ENCODE results near the gene OXCT1.
"Not testable (repeated sequence)": the region's sequence is repeated elsewhere in the genome, so short reads cannot be mapped to it uniquely, and the experiment has no call there.

OXCT1 gene

GRCh38 chr5:41821051-41821450, 49.2 kb downstream of the OXCT1 start:
- DNase-seq, result no peak

DNA sequence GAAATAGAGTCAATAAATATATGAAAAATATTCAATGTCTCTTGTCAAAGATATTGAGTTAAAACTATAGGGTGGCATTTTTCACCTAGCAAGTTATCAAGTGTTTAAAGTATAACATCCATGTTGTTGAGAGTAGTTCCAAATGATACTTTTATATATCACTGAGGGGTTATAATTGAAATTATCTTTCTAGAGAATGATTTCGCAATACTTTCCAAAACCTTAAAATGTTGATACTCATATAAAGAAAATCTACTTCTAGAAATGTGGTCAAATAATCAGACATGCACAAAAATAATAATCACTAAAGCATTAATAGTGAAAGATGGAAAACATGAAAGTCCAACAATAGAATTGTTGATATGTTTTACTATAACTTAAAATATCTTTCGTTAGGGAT, 50.1 kb downstream of the OXCT1 start:
- no peak for DNase-seq

DNA sequence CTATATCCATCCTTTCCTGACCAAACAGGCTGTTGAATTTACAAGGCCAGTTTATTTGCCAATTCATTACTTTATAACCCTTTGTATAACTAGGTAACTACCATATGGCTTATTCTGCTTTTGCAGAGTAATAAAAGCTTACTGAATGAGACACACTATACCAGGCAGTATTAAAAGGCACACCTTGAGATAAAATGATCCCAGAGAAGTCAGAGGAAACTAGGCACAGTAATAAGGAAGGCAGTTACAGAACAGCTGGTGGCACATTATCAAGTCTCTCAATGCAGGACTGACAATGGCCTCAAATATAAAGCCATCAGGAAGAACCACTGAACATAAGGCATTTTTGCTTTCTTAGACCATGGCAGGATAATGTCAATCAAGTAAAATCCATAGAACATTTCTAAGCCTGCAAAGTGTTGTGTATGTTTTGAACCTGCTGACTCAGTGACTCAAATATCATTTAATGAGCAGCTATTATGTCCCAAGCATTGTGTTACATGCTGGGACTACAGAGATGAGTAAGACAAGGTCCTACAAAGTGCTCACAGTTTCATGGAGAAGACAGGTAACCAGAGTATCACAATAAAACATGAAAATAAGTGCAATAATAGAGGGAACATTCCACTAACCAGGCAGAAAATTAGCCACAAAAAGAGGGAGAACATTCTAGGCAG, 52.5 kb downstream of the OXCT1 start:
- no peak for DNase-seq

- DNase-seq, result no peak
Measured at GRCh38 chr5:41815663-41816229, 54.5 kb downstream of the OXCT1 start.

DNA sequence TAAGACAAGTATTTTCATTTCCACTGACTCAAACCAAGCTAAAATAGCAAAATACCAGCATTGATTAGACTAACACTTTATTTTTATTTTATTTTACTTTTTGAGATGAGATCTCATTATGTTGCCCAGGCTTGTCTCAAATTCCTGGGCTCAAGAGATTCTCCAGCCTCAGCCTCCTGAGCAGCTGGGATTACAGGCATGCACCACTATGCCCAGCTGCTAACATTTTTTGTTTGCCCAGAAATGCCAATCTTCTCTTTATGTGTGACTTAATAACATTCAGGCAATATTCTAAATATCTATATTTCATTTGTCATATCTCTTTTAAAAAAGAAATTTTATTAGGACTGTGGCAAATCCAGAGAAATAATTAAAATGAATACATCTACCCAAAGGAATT, 55.0 kb downstream of the OXCT1 start:
- no peak for DNase-seq

DNA sequence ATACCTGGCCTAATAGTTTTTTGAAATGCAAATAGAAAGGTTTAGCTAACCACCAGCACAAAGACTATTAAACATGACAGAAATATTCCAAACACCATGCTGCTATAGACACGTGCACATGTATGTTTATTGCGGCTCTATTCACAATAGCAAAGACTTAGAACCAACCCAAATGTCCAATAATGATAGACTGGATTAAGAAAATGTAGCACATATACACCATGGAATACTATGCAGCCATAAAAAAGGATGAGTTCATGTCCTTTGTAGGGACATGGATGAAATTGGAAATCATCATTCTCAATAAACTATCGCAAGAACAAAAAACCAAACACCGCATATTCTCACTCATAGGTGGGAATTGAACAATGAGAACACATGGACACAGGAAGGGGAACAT, 55.9 kb downstream of the OXCT1 start:
- DNase-seq, result not testable (repeated sequence)

DNA sequence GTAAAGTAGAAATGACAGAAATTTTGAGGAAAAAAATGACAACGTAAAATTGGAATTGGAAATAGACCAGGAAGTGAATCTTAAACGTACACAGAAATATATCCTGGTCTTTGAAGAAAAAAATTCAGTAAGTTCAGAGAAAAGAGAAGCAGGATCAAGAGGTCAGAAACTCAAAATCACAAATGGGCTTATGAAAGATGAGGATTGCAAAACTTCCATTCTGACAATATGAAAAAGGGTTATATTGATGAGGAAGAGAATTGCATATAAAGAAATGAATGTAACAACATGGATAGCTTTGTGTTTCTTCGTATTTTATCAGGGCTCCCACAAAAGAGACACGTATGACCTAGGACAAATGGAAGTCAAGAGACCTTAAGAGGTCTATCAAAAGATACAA, 58.1 kb downstream of the OXCT1 start:
- no peak for DNase-seq

- no peak for DNase-seq
Measured at GRCh38 chr5:41809128-41809527, 61.1 kb downstream of the OXCT1 start.

DNA sequence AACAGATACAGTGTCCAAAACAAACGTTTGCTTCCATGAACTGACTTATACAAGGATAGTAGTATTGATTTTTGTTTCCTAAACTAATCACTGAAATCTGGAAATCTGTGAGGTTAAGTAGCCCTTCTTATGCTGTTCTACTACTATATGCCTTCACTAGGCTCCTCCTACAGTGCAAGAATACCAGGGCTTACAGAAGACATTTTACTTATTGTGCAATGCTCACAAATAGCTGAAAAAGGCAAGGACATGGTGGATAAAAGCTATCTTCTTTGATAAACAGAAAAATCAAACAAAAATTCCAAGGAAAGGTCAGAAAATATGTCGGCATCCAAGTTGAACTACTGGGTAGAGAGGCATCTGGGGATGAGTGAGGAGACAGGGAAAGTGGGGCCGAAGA, 61.9 kb downstream of the OXCT1 start:
- DNase-seq, result no peak

- DNase-seq, result no peak
Measured at GRCh38 chr5:41797662-41798061, 72.6 kb downstream of the OXCT1 start.

DNA sequence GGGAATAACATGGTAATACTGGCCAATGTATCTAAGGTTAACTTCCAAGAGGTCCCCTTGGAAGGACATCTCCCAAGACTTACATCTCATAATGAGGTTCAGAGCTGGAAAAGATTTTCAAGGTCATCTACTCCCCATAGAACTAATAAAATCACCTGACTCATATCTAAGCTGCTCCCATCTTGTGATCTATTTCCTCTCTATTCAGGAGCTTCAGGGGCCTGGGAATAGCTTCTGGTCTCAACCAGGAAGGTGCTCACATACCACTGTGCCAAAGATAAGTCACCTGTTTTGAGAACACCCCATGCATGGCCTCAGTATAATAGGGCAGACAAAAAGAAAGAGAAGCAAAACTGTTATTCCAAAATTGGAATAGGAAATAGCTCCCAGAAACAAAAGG, 74.2 kb downstream of the OXCT1 start:
- no peak for DNase-seq

DNA sequence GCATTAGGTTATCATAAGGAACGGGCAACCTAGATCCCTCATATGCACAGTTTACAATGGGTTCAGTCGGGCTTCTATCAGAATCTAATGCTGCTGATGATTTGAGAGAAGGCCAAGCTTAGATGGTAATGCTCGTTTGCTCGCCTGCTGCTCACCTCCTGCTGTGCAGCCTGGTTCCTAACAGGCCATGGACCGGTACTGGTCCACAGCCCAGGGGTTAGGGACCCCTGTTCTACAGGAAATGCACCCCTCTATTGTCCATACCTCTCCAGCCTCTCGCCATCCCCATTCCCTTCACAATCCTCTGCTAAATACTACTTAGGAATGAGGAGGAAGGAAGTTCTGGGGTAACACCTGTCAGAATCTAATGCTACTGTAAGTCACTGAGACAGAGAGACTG, 75.1 kb downstream of the OXCT1 start:
- DNase-seq, result no peak

- DNase-seq, result no peak
Measured at GRCh38 chr5:41794471-41794870, 75.8 kb downstream of the OXCT1 start.

- DNase-seq, result peak; percentile 50
Measured at GRCh38 chr5:41793141-41793770, 77.0 kb downstream of the OXCT1 start.

GRCh38 chr5:41790038-41790776, 80.0 kb downstream of the OXCT1 start:
- no peak for DNase-seq

GRCh38 chr5:41789434-41789833, 80.8 kb downstream of the OXCT1 start:
- DNase-seq, result no peak

DNA sequence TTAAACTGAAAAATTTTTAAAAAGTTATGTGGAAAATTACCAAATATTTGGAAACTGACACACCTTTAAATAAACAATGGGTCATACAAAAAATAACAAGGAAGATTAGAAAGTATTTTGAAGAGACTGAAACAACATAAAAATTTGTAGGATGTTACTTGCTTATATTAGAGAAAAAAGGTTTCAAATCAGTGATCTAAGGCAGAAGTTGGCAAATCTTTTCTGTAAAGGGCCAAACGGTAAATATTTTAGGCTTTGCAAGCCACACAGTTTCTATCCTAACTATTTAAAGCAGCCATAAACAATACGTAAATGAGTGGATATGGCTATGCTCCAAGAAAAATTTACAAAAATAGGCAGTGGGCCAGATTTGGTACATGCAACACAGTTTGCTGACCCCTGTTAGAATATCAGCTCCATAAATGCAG, 81.3 kb downstream of the OXCT1 start:
- DNase-seq, result no peak

GRCh38 chr5:41787265-41787664, 83.0 kb downstream of the OXCT1 start:
- no peak for DNase-seq

DNA sequence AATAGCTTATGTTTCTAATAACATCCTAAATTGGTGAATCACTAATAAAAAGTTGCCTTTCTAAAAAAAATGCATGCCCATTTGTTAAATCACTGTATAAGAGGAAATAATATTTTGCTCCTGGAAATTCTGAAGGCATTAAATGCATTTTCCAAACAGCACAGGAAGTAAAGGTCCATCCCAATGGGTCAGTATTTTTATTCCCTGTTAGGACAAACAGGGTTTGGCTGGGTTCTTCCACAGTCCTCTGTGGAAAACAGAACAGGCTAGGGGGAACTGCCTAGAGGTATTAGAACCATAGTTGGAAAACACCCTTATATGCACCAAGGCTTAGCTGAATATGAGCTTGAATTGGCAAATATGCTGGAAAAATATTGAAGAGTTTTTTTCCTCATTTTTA, 85.2 kb downstream of the OXCT1 start:
- DNase-seq, result no peak

DNA sequence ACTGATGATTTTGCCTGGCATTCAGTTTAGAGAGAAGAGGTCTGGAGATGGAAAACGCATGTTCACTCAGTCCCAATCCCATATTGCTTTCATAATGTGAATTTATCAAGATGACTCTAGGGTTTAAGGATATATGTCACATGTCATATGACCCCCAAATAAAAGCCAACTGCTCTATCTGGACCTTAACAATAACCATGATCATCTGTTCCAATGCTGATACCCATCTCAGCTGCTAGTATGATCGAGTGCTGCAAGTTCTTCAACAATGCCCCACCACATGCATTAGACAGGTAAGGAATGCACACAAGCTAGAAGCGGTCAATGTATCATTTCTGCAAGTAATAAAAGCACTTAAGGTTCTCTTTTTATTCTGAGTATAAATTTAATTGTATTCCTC, 91.8 kb downstream of the OXCT1 start:
- DNase-seq, result no peak

- DNase-seq, result no peak
Measured at GRCh38 chr5:41776435-41776834, 93.8 kb downstream of the OXCT1 start.

DNA sequence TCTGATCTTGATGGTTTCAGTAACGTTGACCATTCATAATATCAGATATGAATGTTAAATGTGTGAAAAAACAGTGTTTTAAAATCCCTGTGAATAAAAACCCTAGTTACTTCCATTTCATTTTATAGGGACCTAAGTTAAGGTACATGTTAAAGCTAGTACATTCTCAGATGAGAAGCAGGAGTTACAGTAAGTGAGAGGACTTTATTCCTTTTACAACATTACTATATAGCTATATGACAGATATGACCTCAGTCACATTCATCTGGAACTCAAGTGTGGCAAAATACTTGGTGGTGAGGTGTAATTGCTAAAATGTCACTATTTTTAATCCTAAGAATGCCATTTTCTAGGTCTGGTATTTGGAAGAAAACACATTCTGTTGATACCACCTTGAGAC, 96.4 kb downstream of the OXCT1 start:
- DNase-seq, result no peak

GRCh38 chr5:41772785-41773442, 97.3 kb downstream of the OXCT1 start:
- no peak for DNase-seq
